Measurements from ENCODE around the gene DNAH5.

The DNAH5 gene

GRCh38 chr5:13700626-13701025 lies 243.9 kb downstream of the DNAH5 start:
- no peak for DNase-seq (ENCODE audit: low read depth)

GRCh38 chr5:13698885-13699284 lies 245.6 kb downstream of the DNAH5 start:
- DNase-seq (ENCODE audit: low read depth): no peak

GRCh38 chr5:13695076-13695712 lies 249.3 kb downstream of the DNAH5 start:
- no peak for DNase-seq (ENCODE audit: low read depth)

GRCh38 chr5:13692172-13692571 lies 252.3 kb downstream of the DNAH5 start:
- no peak for DNase-seq (ENCODE audit: low read depth)

GRCh38 chr5:13676531-13676930 lies 268.0 kb downstream of the DNAH5 start:
- DNase-seq (ENCODE audit: low read depth): no peak

- no peak for DNase-seq (ENCODE audit: low read depth)
These were observed 270.1 kb downstream of the DNAH5 start for GRCh38 chr5:13674391-13674790.

- DNase-seq (ENCODE audit: low read depth): no peak
These were observed 271.0 kb downstream of the DNAH5 start for GRCh38 chr5:13673511-13673910.

GRCh38 chr5:13664377-13664776 lies 280.1 kb downstream of the DNAH5 start:
- DNase-seq (ENCODE audit: low read depth): no peak

- DNase-seq (ENCODE audit: low read depth): no peak
These were observed 281.9 kb downstream of the DNAH5 start for GRCh38 chr5:13662626-13663025.

GRCh38 chr5:13661272-13661671 lies 283.2 kb downstream of the DNAH5 start:
- DNase-seq (ENCODE audit: low read depth): no peak

GRCh38 chr5:13660072-13660471 lies 284.4 kb downstream of the DNAH5 start:
- DNase-seq (ENCODE audit: low read depth): no peak

- no peak for DNase-seq (ENCODE audit: low read depth)
These were observed 285.1 kb downstream of the DNAH5 start for GRCh38 chr5:13659391-13659790.

GRCh38 chr5:13658761-13659160 lies 285.7 kb downstream of the DNAH5 start:
- no peak for DNase-seq (ENCODE audit: low read depth)

GRCh38 chr5:13658152-13658551 lies 286.3 kb downstream of the DNAH5 start:
- no peak for DNase-seq (ENCODE audit: low read depth)

GRCh38 chr5:13653709-13654108 lies 290.8 kb downstream of the DNAH5 start:
- DNase-seq (ENCODE audit: low read depth): no peak

- no peak for DNase-seq (ENCODE audit: low read depth)
These were observed 294.8 kb downstream of the DNAH5 start for GRCh38 chr5:13649656-13650055.

- DNase-seq (ENCODE audit: low read depth): no peak
These were observed 295.7 kb downstream of the DNAH5 start for GRCh38 chr5:13648822-13649221.

- no peak for DNase-seq (ENCODE audit: low read depth)
These were observed 300.8 kb downstream of the DNAH5 start for GRCh38 chr5:13643734-13644133.

GRCh38 chr5:13643196-13643595 lies 301.3 kb downstream of the DNAH5 start:
- DNase-seq (ENCODE audit: low read depth): no peak
